Stimulated activated CD8-positive, alpha-beta memory T cell treated with anti-CD3 and anti-CD28 coated beads, Interleukin-7, amount 100 ng/mL, for 48 hours (primary cell): ENCODE measurements around the gene PPP2R5C.
A peak's percentile ranks its signal among the peaks of the same experiment; 100 is the strongest.

ENCODE experiments used
- DNase-seq, 2 donors: peaks; one replicate each; pipeline ENCODE4 v3.0.0-alpha.2; 2020; ENCODE audit warnings: low read depth in 1 of 2; ENCODE audit errors: extremely low read depth in 1 of 2

PPP2R5C gene

GRCh38 chr14:101937926-101938767, 176.6 kb downstream of the PPP2R5C start:
- no peak for DNase-seq

GRCh38 chr14:101939646-101940170, 178.2 kb downstream of the PPP2R5C start:
- DNase-seq = no peak

GRCh38 chr14:101944451-101944850, 182.9 kb downstream of the PPP2R5C start:
- no peak for DNase-seq

- no peak for DNase-seq
These were observed 183.7 kb downstream of the PPP2R5C start for GRCh38 chr14:101945171-101945570.

GRCh38 chr14:101947577-101947903, 186.0 kb downstream of the PPP2R5C start:
- no peak for DNase-seq

- peak; percentile 100 for DNase-seq
These were observed 186.6 kb downstream of the PPP2R5C start for GRCh38 chr14:101947904-101948665.

- DNase-seq = no peak
These were observed 187.2 kb downstream of the PPP2R5C start for GRCh38 chr14:101948666-101949216.

GRCh38 chr14:101950100-101950499, 188.6 kb downstream of the PPP2R5C start:
- DNase-seq = no peak

GRCh38 chr14:101950516-101951215, 189.2 kb downstream of the PPP2R5C start:
- DNase-seq = no peak

GRCh38 chr14:101953151-101953550, 191.6 kb downstream of the PPP2R5C start:
- no peak for DNase-seq

GRCh38 chr14:101954501-101954900, 193.0 kb downstream of the PPP2R5C start:
- no peak for DNase-seq

GRCh38 chr14:101955695-101956161, 194.2 kb downstream of the PPP2R5C start:
- no peak for DNase-seq

GRCh38 chr14:101956179-101956885, 194.8 kb downstream of the PPP2R5C start:
- no peak for DNase-seq

GRCh38 chr14:101957406-101958234, 196.1 kb downstream of the PPP2R5C start:
- no peak for DNase-seq

- no peak for DNase-seq
These were observed 197.1 kb downstream of the PPP2R5C start for GRCh38 chr14:101958418-101959180.

- DNase-seq = no peak
These were observed 197.8 kb downstream of the PPP2R5C start for GRCh38 chr14:101959277-101959676.

- no peak for DNase-seq
These were observed 198.7 kb downstream of the PPP2R5C start for GRCh38 chr14:101960225-101960624.

- DNase-seq = peak in 1 of 2 donors; percentile 65
These were observed 199.7 kb downstream of the PPP2R5C start for GRCh38 chr14:101961011-101961721.
